Transverse colon (tissue), 4 donors: ENCODE results near the gene PSTPIP1. TPM values are rescaled to one million over a fixed set of nuclear protein-coding genes. Genes with fewer than 3 reads are reported as not detected.

Source experiments
- DNase-seq: peaks from one replicate; pipeline ENCODE4 v3.0.0-alpha.2; 2019
- H3K27ac ChIP-seq, 4 donors: fragments of 200-600 bp; sonication (generic); 2 replicates each; pipeline ENCODE4 v1.5.1; 2016 to 2018; ENCODE audit warnings: inconsistent platforms in 4 of 4
- H3K27me3 ChIP-seq: fragments of 200-600 bp; sonication (generic); 2 replicates; pipeline ENCODE4 v1.5.1; 2017; ENCODE audit warnings: inconsistent platforms
- H3K36me3 ChIP-seq, 4 donors: fragments of 200-600 bp; sonication (generic); 2 replicates each; pipeline ENCODE4 v1.5.1; 2017 to 2019; ENCODE audit warnings: inconsistent platforms in 4 of 4
- H3K4me1 ChIP-seq, 4 donors: fragments of 200-600 bp; sonication (generic); 2 replicates each; pipeline ENCODE4 v1.5.1; 2017 to 2020; ENCODE audit warnings: inconsistent platforms in 4 of 4
- H3K4me3 ChIP-seq, 4 donors: fragments of 200-600 bp; sonication (generic); 1 replicate in 1 of 4; 2 replicates in 3 of 4; pipeline versions ENCODE4 v1.5.1 to v1.6.1; 2017 to 2019; ENCODE audit warnings: inconsistent platforms in 4 of 4
- H3K9me3 ChIP-seq, 2 donors: fragments of 200-600 bp; sonication (generic); 2 replicates each; pipeline ENCODE4 v1.5.1; 2017 to 2019; ENCODE audit warnings: inconsistent platforms in 2 of 2
- CTCF ChIP-seq, 5 experiments: fragments of 200-600 bp in 3 of 5; fragments of 450-650 bp in 2 of 5; sonication (generic) in 3 of 5; IDR thresholded peaks; 1 replicate in 2 of 5; 2 replicates in 3 of 5; pipeline ENCODE4 v1.5.1; 2016 to 2017; ENCODE audit warnings: antibody characterized with exemption in 5 of 5, inconsistent platforms in 3 of 5, mild to moderate bottlenecking in 2 of 5, moderate library complexity in 1 of 5
- EP300 ChIP-seq: sonication (generic); formaldehyde crosslinking; IDR thresholded peaks from one replicate; pipeline ENCODE4 v1.6.1; 2017; ENCODE audit warnings: antibody characterized with exemption, low read depth
- POLR2A ChIP-seq: fragments of 450-650 bp; IDR thresholded peaks from one replicate; pipeline ENCODE4 v1.6.1; 2016; ENCODE audit warnings: antibody characterized with exemption, mild to moderate bottlenecking, moderate library complexity
- POLR2AphosphoS5 ChIP-seq, 3 donors: sonication (generic); formaldehyde crosslinking; IDR thresholded peaks; one replicate each; pipeline ENCODE4 v1.6.1; 2016; ENCODE audit warnings: antibody characterized with exemption in 3 of 3
- WGBS, 2 donors: methylation state at CpG; one replicate each; pipeline ENCODE4 v1.1.5; 2018; ENCODE audit warnings: low coverage in 1 of 2; 5-methylcytosine and 5-hydroxymethylcytosine counted together
- in situ Hi-C, 4 donors: fragments of 200-750 bp; cut with MboI; loops; one replicate each; pipeline versions ENCODE4 v1.15.0 to v1.15.1; 2017; ENCODE audit warnings: low sequenced_read_pairs in 3 of 4, low pct_ligation_motif_present in 1 of 4, low pct_unique_long_range_greater_than_20kb in 1 of 4
- intact Hi-C: fragments of 100-400 bp; cut with DNase I; formaldehyde crosslinking; loops from one replicate; pipeline ENCODE4 v1.15.1; 2023; ENCODE audit warnings: low total_unique reads
- total RNA-seq, 4 donors: library from RNA; depleted of rRNA; stranded (reverse); fragments of >200 nt; gene quantifications; one replicate each; pipeline ENCODE4 v1.1.0, GENCODE V29; 2016

The PSTPIP1 gene
- total RNA-seq, 4 donors from 2014 or later: 1.4 to 35.2 (median 8.7) TPM

GRCh38 chr15:77001966-77002365 lies 7.0 kb downstream of the PSTPIP1 start:
- DNase-seq: no peak
- intact Hi-C loops: no loop called here
- H3K9me3 ChIP-seq: no peaks in the 10 kb centered on the region
- in situ Hi-C loops: no loop called here
- H3K4me1 ChIP-seq: no peaks in the 10 kb centered on the region
- H3K36me3 ChIP-seq: no peaks in the 10 kb centered on the region
- H3K27ac ChIP-seq: peak overlapping the region in 1 of 4 donors; percentile 50
- H3K27me3 ChIP-seq: no peaks in the 10 kb centered on the region
- WGBS, 2 donors: 70 to 83% methylated on average over 4 of the region's 4 CpGs
- TF ChIP-seq CTCF (IDR thresholded peaks at IDR 0.05) (no peak), EP300 (no peak), POLR2A (no peak), POLR2AphosphoS5 (IDR thresholded peaks at IDR 0.05) (no peak)
- no peak overlapping the region for H3K4me3 ChIP-seq

GRCh38 chr15:77002436-77002835 lies 7.5 kb downstream of the PSTPIP1 start:
- intact Hi-C loops (no loop called here), in situ Hi-C loops (no loop called here)
- TF ChIP-seq CTCF (IDR thresholded peaks at IDR 0.05) (no peak), POLR2AphosphoS5 (IDR thresholded peaks at IDR 0.05) (no peak), POLR2A (no peak), EP300 (no peak)
- DNase-seq: no peak
- H3K4me1 ChIP-seq: no peaks in the 10 kb centered on the region
- H3K4me3 ChIP-seq: no peak overlapping the region
- 67 to 78% methylated on average over 3 to 7 of the region's 7 CpGs for WGBS, 2 donors
- peak overlapping the region; percentile 11 to 55 (median 34) for H3K27ac ChIP-seq
- no peaks in the 10 kb centered on the region for H3K9me3 ChIP-seq
- H3K27me3 ChIP-seq: no peaks in the 10 kb centered on the region
- H3K36me3 ChIP-seq: no peaks in the 10 kb centered on the region

GRCh38 chr15:77002954-77003912 lies 8.3 kb downstream of the PSTPIP1 start:
- in situ Hi-C loops: no loop called here

More at GRCh38 chr15:77002954-77003912, 8.3 kb downstream of the PSTPIP1 start:
- H3K27ac ChIP-seq: peak overlapping the region; percentile 11 to 55 (median 39)
- no peaks in the 10 kb centered on the region for H3K4me1 ChIP-seq
- peak; percentile 73 for DNase-seq
- H3K27me3 ChIP-seq: no peaks in the 10 kb centered on the region
- intact Hi-C loops: no loop called here
- no peaks in the 10 kb centered on the region for H3K9me3 ChIP-seq
- 62% methylated on average over 16 of the region's 16 CpGs; no CpG with 5 or more reads in 1 of the 2 donors for WGBS, 2 donors
- no peak overlapping the region for H3K4me3 ChIP-seq
- TF ChIP-seq POLR2AphosphoS5 (IDR thresholded peaks at IDR 0.05) (no peak), POLR2A (no peak), EP300 (no peak), CTCF (IDR thresholded peaks at IDR 0.05) (no peak)
- H3K36me3 ChIP-seq: no peaks in the 10 kb centered on the region
